Measurements from ENCODE around the gene EXOC3L4.
"Not testable (repeated sequence)": the region's sequence is repeated elsewhere in the genome, so short reads cannot be mapped to it uniquely, and the experiment has no call there.

EXOC3L4 gene

DNA sequence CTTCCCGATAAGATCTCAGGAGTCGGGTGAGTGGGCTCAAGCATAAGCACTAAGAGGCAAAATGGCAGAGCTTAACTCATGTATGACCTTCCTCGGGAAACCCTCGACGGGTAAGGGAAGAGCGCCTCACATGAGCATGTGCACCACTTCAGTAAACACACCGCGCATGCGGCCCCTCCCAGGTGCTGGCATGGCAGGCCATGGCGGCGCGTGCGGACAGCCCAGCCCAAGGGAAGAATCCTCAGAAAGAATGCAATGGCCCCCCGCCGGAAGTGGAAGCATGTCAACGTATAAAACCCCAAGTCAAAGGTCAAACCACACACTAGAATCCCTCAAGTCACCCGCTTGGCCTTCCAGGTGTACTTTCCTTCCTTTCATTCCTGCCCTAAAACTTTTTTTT, 22.1 kb downstream of the EXOC3L4 start:
- H3K36me3 ChIP-seq (ENCODE audit: control insufficient read depth, insufficient read depth, low read length), result no peaks in the 10 kb centered on the region
- peaks cover 3% of the 10 kb centered on the region for H3K4me1 ChIP-seq (ENCODE audit: control insufficient read depth, insufficient read depth, low read length)
- no peak overlapping the region for H3K27ac ChIP-seq (ENCODE audit: low read depth, low read length)
- H3K9ac ChIP-seq (ENCODE audit: low read length), result no peak overlapping the region
- no peaks in the 10 kb centered on the region for H3K27me3 ChIP-seq (ENCODE audit: control insufficient read depth, insufficient read depth, low read length)
- no peak overlapping the region for H3K4me3 ChIP-seq (ENCODE audit: low read length)

DNA sequence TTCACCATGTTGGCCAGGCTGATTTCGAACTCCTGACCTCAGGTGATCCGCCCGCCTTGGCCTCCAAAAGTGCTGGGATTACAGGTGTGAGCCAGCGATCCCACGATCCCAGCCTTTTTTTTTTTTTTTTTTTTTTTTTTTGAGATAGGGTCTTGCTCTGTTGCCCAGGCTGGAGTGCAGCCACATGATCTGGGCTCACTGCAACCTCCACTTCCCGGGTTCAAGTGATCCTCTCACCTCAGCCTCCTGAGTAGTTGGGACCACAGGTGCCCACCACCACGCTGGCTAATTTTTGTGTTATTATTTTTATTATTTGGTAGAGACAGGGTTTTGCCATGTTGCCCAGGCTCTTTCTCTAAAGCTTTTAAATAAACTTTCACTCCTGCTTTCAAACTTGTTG, 23.0 kb downstream of the EXOC3L4 start:
- H3K4me1 ChIP-seq (ENCODE audit: control insufficient read depth, insufficient read depth, low read length); H3K27me3 ChIP-seq (ENCODE audit: control insufficient read depth, insufficient read depth, low read length); H3K9ac ChIP-seq (ENCODE audit: low read length); H3K27ac ChIP-seq (ENCODE audit: low read depth, low read length); H3K4me3 ChIP-seq (ENCODE audit: low read length); H3K36me3 ChIP-seq (ENCODE audit: control insufficient read depth, insufficient read depth, low read length): not testable (repeated sequence)

DNA sequence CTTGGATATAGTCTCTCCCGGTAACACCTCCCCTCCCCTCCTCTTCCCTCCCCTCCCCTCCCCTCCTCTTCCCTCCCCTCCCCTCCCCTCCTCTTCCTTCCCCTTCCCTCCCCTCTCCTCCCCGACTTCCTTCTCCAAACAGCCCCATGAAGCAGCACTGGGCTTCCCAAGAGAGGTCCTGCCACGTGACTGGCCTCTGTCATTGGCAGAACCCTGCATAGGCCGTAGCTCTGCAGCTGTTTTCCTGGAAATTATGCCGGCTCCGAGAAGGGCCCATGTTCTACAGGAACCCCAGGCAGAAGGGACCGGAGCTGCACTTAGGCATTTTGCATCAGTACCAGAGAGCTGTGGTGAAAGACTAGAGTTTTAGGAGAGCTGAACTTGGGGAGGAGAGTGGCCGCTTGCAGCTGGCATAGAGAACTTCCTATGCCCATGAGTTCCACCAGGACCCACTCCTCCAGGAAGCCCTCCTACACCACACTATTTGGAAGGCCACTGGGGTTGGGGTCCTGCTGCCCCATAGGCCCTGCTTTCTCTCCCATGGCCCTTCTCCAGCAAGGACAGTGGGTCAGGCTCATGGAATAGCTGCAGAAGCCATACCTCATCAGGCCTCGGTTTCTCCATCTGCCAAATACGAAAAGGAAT, 23.6 kb downstream of the EXOC3L4 start:
- no peaks in the 10 kb centered on the region for H3K36me3 ChIP-seq (ENCODE audit: control insufficient read depth, insufficient read depth, low read length)
- H3K4me3 ChIP-seq (ENCODE audit: low read length), result no peak overlapping the region
- H3K27me3 ChIP-seq (ENCODE audit: control insufficient read depth, insufficient read depth, low read length), result no peaks in the 10 kb centered on the region
- no peak overlapping the region for H3K9ac ChIP-seq (ENCODE audit: low read length)
- peaks cover 6% of the 10 kb centered on the region for H3K4me1 ChIP-seq (ENCODE audit: control insufficient read depth, insufficient read depth, low read length)
- H3K27ac ChIP-seq (ENCODE audit: low read depth, low read length), result peak overlapping the region; percentile 52

DNA sequence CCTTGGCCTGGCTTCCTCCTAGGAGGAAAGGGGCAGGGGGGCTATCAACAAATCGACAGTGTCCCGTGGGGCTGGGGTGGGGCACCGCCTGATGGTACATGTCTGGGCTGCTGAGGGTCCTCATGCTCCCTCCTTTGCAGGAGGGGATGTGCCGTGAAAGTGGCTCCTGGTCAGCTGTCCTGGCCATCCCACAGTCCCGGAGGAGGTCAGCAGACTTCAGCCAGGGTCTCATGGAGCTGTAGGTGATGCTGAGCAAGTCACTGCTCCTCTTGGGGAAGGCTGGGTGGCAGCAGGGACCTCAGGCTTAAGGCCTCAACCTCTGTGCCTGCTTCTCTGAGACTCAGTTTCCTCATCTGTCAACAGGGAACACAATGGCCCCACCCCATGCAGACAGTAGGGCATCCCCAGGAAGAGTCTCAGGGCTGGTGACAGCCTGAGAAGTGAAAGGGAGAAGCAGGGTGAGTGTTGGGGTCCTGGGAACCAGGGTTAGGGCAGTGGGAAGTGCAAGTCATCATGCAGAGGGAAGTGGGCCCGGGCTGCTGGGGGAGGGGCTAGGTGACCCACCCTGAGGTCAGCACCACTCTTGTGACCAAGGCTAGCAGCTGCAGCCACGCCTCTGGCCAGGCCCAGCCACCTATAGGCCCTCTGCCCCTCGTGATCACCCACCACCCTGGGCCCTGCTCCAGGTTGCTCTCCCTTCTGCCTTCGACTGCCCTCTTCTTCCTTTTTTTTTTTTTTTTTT, 24.3 kb downstream of the EXOC3L4 start:
- no peaks in the 10 kb centered on the region for H3K27me3 ChIP-seq (ENCODE audit: control insufficient read depth, insufficient read depth, low read length)
- H3K9ac ChIP-seq (ENCODE audit: low read length), result no peak overlapping the region
- no peaks in the 10 kb centered on the region for H3K36me3 ChIP-seq (ENCODE audit: control insufficient read depth, insufficient read depth, low read length)
- H3K27ac ChIP-seq (ENCODE audit: low read depth, low read length), result peak overlapping the region; percentile 52
- H3K4me1 ChIP-seq (ENCODE audit: control insufficient read depth, insufficient read depth, low read length), result peaks cover 6% of the 10 kb centered on the region
- no peak overlapping the region for H3K4me3 ChIP-seq (ENCODE audit: low read length)

DNA sequence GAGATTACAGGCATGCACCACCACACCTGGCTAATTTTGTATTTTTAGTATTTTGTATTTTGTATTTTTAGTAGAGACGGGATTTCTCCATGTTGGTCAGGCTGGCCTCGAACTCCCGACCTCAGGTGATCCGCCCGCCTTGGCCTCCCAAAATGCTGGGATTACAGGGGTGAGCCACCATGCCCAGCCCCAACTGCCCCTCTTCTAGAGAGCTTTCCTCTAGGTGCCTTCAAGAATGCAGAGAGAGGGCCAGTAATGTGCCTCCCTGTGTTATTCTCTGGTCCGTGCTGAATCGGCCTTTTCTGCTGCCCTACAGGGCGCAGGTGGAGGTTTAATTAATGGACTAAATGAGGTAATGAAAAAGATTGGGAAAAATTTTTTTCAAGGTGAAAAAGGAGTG, 25.0 kb downstream of the EXOC3L4 start:
- not testable (repeated sequence) for H3K27ac ChIP-seq (ENCODE audit: low read depth, low read length); H3K27me3 ChIP-seq (ENCODE audit: control insufficient read depth, insufficient read depth, low read length); H3K4me3 ChIP-seq (ENCODE audit: low read length); H3K4me1 ChIP-seq (ENCODE audit: control insufficient read depth, insufficient read depth, low read length); H3K9ac ChIP-seq (ENCODE audit: low read length); H3K36me3 ChIP-seq (ENCODE audit: control insufficient read depth, insufficient read depth, low read length)

DNA sequence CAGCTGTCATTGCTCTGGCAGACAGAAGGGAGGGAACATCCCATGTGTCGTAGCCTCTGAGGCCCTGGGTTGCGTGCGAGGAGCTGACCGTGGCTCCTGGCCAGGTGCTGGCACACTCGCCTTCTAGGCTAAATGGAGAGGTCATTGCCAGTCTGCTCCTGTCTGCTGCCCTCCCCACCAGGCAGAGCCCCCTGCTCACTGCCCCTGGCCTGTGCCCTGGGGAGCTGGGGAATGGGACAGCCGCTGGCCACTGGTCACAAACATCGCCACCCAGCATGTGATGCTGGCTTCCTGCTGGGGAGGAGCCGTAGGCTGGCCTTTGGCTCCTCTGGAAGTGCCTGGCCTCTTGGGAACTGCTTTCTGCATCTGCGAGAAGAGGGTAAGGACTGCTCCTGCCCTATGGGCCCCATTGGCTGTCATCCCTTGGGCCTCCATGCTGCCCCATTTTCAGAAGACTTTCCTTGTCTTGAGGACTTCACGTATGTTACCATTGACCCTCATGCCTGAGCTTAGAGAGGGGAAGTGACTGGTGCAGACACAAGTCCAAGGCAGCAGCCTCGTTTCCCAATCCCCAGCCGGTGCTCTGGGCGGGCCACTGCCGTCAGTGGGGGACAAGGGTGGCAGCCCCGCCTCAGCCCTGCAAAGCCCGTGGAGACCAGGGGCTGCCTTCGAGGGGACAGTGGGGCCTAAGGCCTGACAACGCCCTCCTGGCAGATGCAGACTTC, 26.8 kb downstream of the EXOC3L4 start:
- no peaks in the 10 kb centered on the region for H3K36me3 ChIP-seq (ENCODE audit: control insufficient read depth, insufficient read depth, low read length)
- H3K27ac ChIP-seq (ENCODE audit: low read depth, low read length), result peak overlapping the region; percentile 56
- H3K9ac ChIP-seq (ENCODE audit: low read length), result no peak overlapping the region
- H3K4me3 ChIP-seq (ENCODE audit: low read length), result no peak overlapping the region
- peaks cover 1% of the 10 kb centered on the region for H3K27me3 ChIP-seq (ENCODE audit: control insufficient read depth, insufficient read depth, low read length)
- H3K4me1 ChIP-seq (ENCODE audit: control insufficient read depth, insufficient read depth, low read length), result peaks cover 6% of the 10 kb centered on the region

DNA sequence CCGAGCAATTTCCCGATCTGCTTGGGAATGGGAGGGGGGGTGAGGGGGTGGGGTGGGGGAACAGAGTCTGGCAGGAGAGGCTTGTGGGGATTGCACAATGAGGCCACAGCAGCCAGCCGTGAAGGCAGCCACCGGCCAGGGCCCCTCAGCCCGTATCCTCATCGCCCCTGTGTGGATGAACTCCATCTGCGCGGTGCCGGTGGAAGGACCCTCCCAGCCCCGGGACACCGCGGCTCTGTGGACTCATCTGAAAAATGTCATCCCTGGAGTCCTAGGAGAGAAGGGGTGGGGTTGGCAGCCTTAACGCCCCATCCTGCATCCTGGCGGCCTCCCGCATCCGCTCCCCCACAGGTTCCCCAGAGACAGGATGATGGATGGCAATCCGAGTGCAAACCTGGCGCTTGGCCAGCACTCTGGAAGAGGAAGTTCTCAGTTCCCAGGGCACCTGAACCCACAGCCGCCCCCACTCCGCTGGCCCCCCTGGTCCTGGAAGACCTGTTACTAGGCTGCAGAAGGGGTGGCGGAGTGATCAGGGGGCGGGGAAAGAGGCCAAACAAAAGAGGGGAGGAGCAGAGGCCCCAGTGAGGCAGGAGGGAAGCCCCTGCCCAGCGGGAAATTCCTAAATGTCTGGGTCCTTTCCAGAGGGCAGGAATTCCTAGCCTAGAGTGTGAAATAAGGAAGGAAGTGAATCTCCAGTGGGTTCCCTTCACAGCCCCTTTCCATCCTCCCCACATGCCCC, 27.5 kb downstream of the EXOC3L4 start:
- Histone ChIP-seq H3K9ac (ENCODE audit: low read length) (no peak overlapping the region), H3K36me3 (ENCODE audit: control insufficient read depth, insufficient read depth, low read length) (no peaks in the 10 kb centered on the region), H3K27me3 (ENCODE audit: control insufficient read depth, insufficient read depth, low read length) (peaks cover 1% of the 10 kb centered on the region), H3K27ac (ENCODE audit: low read depth, low read length) (peak overlapping the region; percentile 73), H3K4me3 (ENCODE audit: low read length) (peak overlapping the region; percentile 22), H3K4me1 (ENCODE audit: control insufficient read depth, insufficient read depth, low read length) (peaks cover 6% of the 10 kb centered on the region)

DNA sequence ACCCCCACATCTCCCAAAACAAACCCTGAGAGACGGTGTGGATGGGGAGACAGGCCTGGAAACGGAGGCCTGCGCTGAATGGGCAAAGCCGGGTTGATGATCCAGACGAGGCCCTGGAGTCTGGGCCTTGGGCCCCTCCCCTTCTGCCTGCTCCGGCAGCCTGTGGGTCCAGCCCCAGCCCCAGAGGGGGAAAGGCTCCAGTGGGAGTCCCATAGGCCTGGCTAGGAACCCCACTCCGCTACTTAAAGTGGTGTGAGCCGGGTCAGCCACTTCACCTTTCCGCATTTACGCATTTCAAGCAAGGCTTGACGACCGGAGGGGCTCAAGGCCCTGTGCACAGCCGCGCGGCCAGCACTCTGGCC, 28.0 kb downstream of the EXOC3L4 start:
- Histone ChIP-seq H3K27me3 (ENCODE audit: control insufficient read depth, insufficient read depth, low read length) (peaks cover 1% of the 10 kb centered on the region), H3K9ac (ENCODE audit: low read length) (no peak overlapping the region), H3K4me3 (ENCODE audit: low read length) (peak overlapping the region; percentile 22), H3K36me3 (ENCODE audit: control insufficient read depth, insufficient read depth, low read length) (no peaks in the 10 kb centered on the region), H3K4me1 (ENCODE audit: control insufficient read depth, insufficient read depth, low read length) (peaks cover 6% of the 10 kb centered on the region), H3K27ac (ENCODE audit: low read depth, low read length) (peak overlapping the region; percentile 73)

DNA sequence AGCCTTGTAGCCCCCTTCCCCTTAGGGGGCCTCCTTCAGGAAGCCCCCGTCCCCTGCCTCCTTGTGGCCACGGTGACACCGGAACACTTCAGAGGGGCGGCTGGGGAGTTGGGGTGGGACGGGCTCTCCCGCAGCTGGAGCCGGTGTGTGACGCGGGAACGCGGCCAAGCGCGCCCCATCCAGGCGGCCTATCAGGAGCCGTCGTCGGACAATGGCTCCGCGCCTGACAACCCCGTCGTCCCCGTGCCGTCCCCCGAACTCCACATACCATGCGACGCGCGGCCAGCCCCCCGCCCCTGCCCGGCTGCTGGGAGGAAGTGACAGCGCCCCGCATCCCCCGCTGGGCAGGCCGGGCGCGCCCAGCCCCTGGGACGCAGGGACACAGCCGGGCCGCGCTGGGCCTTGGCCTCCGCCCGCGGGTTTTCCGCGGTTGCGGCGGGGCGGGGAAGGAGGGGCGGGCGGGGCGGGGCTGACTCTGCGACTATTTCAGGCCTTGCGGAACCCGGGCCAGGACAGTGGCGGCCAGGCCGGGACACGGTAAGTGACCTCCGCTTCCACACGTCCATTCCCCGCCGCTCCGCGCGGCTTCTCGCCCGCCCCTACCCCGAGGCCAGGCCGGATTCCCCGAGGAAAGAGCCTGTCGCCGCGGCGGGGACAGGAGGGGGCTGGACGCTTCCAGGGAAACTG, 28.6 kb downstream of the EXOC3L4 start, which contains the start of gene TNFAIP2:
TSS of gene TNFAIP2 (plus strand) at position 515 of the 687 bp plus-strand sequence. CDS start 2,997 bp downstream, outside the sequence.
- peaks cover 1% of the 10 kb centered on the region for H3K27me3 ChIP-seq (ENCODE audit: control insufficient read depth, insufficient read depth, low read length)
- H3K27ac ChIP-seq (ENCODE audit: low read depth, low read length), result peak within 1 kb of the TSS; percentile 76
- H3K4me3 ChIP-seq (ENCODE audit: low read length), result peak within 1 kb of the TSS; percentile 69
- H3K36me3 ChIP-seq (ENCODE audit: control insufficient read depth, insufficient read depth, low read length), result no peaks in the 10 kb centered on the region
- H3K9ac ChIP-seq (ENCODE audit: low read length), result no peak within 1 kb of the TSS
- H3K4me1 ChIP-seq (ENCODE audit: control insufficient read depth, insufficient read depth, low read length), result peaks cover 6% of the 10 kb centered on the region

DNA sequence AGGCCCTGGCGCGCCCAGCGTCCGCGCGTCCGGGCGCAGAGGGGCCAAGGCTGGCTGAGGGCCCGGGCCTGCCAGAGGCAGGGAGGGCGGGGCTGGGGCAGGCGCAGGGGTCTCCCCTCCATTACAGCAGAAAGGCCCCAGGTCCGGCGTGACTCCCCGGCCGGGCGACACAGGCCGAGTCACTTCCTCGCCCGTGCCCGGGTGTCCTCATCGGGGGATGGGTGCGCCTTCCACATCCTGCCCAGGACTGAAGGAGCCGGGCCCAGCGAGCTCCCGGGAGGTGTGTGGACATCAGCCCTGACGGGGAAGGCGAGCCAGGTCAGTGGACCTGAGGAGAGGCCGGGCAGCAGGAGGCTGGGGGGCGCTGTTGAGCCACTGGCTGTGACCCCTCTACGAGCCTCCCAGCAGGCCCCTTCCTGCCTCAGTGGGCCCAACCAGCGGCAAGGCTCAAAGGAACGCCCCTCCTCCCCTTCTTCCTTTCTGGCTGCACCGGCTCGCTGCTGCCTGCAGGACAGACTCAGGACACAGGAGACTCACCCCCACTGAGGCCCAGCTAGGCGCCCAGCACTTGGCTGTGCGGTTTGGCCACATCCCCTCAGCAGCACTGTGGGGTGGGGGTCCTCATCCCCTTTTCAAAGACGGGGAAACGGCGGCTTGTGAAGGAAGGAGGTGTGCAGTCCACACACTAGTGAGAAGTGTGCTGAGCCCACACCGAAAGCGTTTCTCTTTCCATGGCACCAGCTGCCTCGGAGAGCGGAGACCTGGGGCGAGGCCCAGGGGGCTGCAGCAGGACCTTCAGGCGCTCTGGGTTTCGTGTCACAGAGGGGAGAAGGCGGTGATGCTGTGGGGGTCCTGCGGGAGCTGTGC, 29.3 kb downstream of the EXOC3L4 start:
- H3K27me3 ChIP-seq (ENCODE audit: control insufficient read depth, insufficient read depth, low read length), result peaks cover 1% of the 10 kb centered on the region

DNA sequence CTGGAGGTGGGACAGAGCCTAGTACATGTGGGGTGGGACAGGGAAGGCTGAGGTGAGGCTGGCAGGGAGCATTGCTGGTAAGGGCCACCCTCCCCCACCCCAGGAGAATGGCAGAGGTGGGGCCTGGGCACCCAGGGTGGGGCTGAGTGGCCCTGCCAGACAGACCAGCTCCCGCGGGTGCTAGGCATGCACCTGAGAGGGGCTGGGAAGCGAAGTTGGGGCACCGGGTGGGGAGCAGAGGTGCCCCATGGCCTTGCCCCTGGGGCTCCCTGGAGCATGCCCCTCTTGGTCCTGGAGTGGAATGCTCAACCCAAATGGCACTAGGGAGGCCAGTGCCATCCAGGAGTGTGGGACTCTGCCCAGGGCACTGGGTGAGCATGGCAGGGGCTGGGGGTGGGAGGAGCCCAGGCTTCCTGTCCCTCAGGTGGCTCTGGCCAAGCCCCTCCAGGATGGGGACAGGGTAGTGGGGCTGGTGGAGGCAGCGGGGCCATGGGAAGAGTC, 30.0 kb downstream of the EXOC3L4 start:
- Histone ChIP-seq H3K27ac (ENCODE audit: low read depth, low read length) (no peak overlapping the region), H3K27me3 (ENCODE audit: control insufficient read depth, insufficient read depth, low read length) (peaks cover 1% of the 10 kb centered on the region), H3K9ac (ENCODE audit: low read length) (no peak overlapping the region), H3K4me3 (ENCODE audit: low read length) (peak overlapping the region; percentile 69), H3K36me3 (ENCODE audit: control insufficient read depth, insufficient read depth, low read length) (no peaks in the 10 kb centered on the region), H3K4me1 (ENCODE audit: control insufficient read depth, insufficient read depth, low read length) (peaks cover 3% of the 10 kb centered on the region)

More for the DNA sequence above, 29.3 kb downstream of the EXOC3L4 start:
- H3K27ac ChIP-seq (ENCODE audit: low read depth, low read length), result peak overlapping the region; percentile 76
- H3K4me3 ChIP-seq (ENCODE audit: low read length), result peak overlapping the region; percentile 69
- peaks cover 3% of the 10 kb centered on the region for H3K4me1 ChIP-seq (ENCODE audit: control insufficient read depth, insufficient read depth, low read length)
- no peak overlapping the region for H3K9ac ChIP-seq (ENCODE audit: low read length)
- no peaks in the 10 kb centered on the region for H3K36me3 ChIP-seq (ENCODE audit: control insufficient read depth, insufficient read depth, low read length)

Measured in rectal smooth muscle tissue (tissue), 1 donor.